Measurements from ENCODE around the gene PLPPR3.
A peak's percentile ranks its signal among the peaks of the same experiment; 100 is the strongest.
"Not testable (repeated sequence)": the region's sequence is repeated elsewhere in the genome, so short reads cannot be mapped to it uniquely, and the experiment has no call there.

The PLPPR3 gene

GRCh38 chr19:845707-846521 is 24.2 kb upstream of the PLPPR3 start:
- H3K9me3 ChIP-seq: no peaks in the 10 kb centered on the region
- no peak for DNase-seq
- H3K4me3 ChIP-seq: no peak overlapping the region
- H3K27me3 ChIP-seq: peaks cover 0 to 68% of the 10 kb centered on the region in 2 donors
- peaks cover 0 to 29% (median 20%) of the 10 kb centered on the region in 4 donors for H3K4me1 ChIP-seq
- no peaks in the 10 kb centered on the region for H3K36me3 ChIP-seq
- no peak overlapping the region for H3K27ac ChIP-seq
- intact Hi-C loops (cut with DNase I; ENCODE audit: low total_unique reads): no loop called here
- TF ChIP-seq CTCF (IDR thresholded peaks at IDR 0.05): no peak

- TF ChIP-seq CTCF (IDR thresholded peaks at IDR 0.05): no peak
- intact Hi-C loops (cut with DNase I; ENCODE audit: low total_unique reads): no loop called here
- Histone ChIP-seq H3K4me1 (peaks cover 0 to 20% (median 14%) of the 10 kb centered on the region in 4 donors), H3K27ac (no peak overlapping the region), H3K27me3 (peaks cover 0 to 81% of the 10 kb centered on the region in 2 donors), H3K36me3 (no peaks in the 10 kb centered on the region), H3K9me3 (no peaks in the 10 kb centered on the region), H3K4me3 (no peak overlapping the region)
- no peak for DNase-seq
Observed at GRCh38 chr19:844546-844971, 22.8 kb upstream of the PLPPR3 start.

GRCh38 chr19:843836-844545 is 22.2 kb upstream of the PLPPR3 start:
- Histone ChIP-seq H3K4me1 (peaks cover 0 to 20% (median 16%) of the 10 kb centered on the region in 4 donors), H3K4me3 (peak overlapping the region in 1 of 2 donors; percentile 8), H3K9me3 (no peaks in the 10 kb centered on the region), H3K27me3 (peaks cover 0 to 87% of the 10 kb centered on the region in 2 donors), H3K27ac (no peak overlapping the region), H3K36me3 (no peaks in the 10 kb centered on the region)
- no peak for DNase-seq
- intact Hi-C loops (cut with DNase I; ENCODE audit: low total_unique reads): no loop called here
- no peak for TF ChIP-seq CTCF (IDR thresholded peaks at IDR 0.05)

- no peak for DNase-seq
- no peak for TF ChIP-seq CTCF (IDR thresholded peaks at IDR 0.05)
- peaks cover 0 to 20% (median 16%) of the 10 kb centered on the region in 4 donors for H3K4me1 ChIP-seq
- H3K36me3 ChIP-seq: no peaks in the 10 kb centered on the region
- H3K27me3 ChIP-seq: peaks cover 0 to 89% of the 10 kb centered on the region in 2 donors
- peak overlapping the region in 1 of 2 donors; percentile 8 for H3K4me3 ChIP-seq
- no peak overlapping the region for H3K27ac ChIP-seq
- intact Hi-C loops (cut with DNase I; ENCODE audit: low total_unique reads): no loop called here
- H3K9me3 ChIP-seq: no peaks in the 10 kb centered on the region
Observed at GRCh38 chr19:843180-843835, 21.6 kb upstream of the PLPPR3 start.

- H3K9me3 ChIP-seq; DNase-seq; H3K36me3 ChIP-seq; H3K27ac ChIP-seq; H3K4me3 ChIP-seq; intact Hi-C loops (cut with DNase I; ENCODE audit: low total_unique reads): not testable (repeated sequence)
- Histone ChIP-seq H3K27me3 (peaks cover 0 to 85% of the 10 kb centered on the region in 2 donors), H3K4me1 (peaks cover 0 to 18% (median 14%) of the 10 kb centered on the region in 4 donors)
Observed at GRCh38 chr19:842802-843179, 21.0 kb upstream of the PLPPR3 start.
